Endothelial cell of umbilical vein (primary cell): ENCODE results near the gene RPIA. TPM values are rescaled to one million over a fixed set of nuclear protein-coding genes. Genes with fewer than 3 reads are reported as not detected.

Source experiments
- BruUV-seq: library from RNA; stranded (reverse); fragments of 400-500 nt; replicated peaks from 2 replicates; lab custom pipeline; 2021; lab: Mats Ljungman, UMichigan
- CTCF ChIA-PET: fragments of 300-600, 350-600 bp; sonication (Branson Sonifier 250); formaldehyde crosslinking; loops from one replicate; lab custom pipeline; 2021; ENCODE audit warnings: antibody characterized with exemption, inconsistent platforms; lab: Charles Lee
- POLR2A ChIA-PET: fragments of 300-600, 350-600 bp; sonication (Branson Sonifier 250); formaldehyde crosslinking; loops from one replicate; lab custom pipeline; 2021; ENCODE audit warnings: antibody characterized with exemption, inconsistent platforms; lab: Charles Lee
- DNase-seq: peaks from one replicate; pipeline ENCODE4 v3.0.0-alpha.2; 2011; ENCODE audit warnings: low read depth, low spot score
- FAIRE-seq: peaks from 2 replicates; lab custom pipeline; 2011; peaks lifted over from hg19 to GRCh38; lab: Jason Lieb, UNC
- H2AFZ ChIP-seq: 2 replicates; pipeline ENCODE4 v1.6.0; 2012; ENCODE audit warnings: low read depth, low read length, control low read depth, inconsistent platforms
- H3K27ac ChIP-seq: 2 replicates; pipeline ENCODE4 v1.5.1; 2011; ENCODE audit warnings: low read depth, mild to moderate bottlenecking, control low read depth, low read length, moderate library complexity; ENCODE audit not compliant: insufficient read depth
- H3K27me3 ChIP-seq, 2 experiments: 2 replicates each; pipeline versions ENCODE4 v1.6.0 to v1.6.1; 2011; ENCODE audit warnings: low read length in 2 of 2, mixed read lengths in 1 of 2; ENCODE audit not compliant: control insufficient read depth in 2 of 2, insufficient read depth in 2 of 2
- H3K36me3 ChIP-seq, 2 experiments: 2 replicates in 1 of 2; 3 replicates in 1 of 2; pipeline ENCODE4 v1.5.1; 2011; ENCODE audit warnings: low read length in 2 of 2, mild to moderate bottlenecking in 1 of 2, moderate library complexity in 1 of 2; ENCODE audit not compliant: control insufficient read depth in 2 of 2, insufficient read depth in 2 of 2; ENCODE audit errors: extremely low read depth in 1 of 2
- H3K4me1 ChIP-seq: 3 replicates; pipeline ENCODE4 v1.5.1; 2011; ENCODE audit warnings: mild to moderate bottlenecking, low read length; ENCODE audit not compliant: control insufficient read depth, insufficient read depth; ENCODE audit errors: extremely low read depth
- H3K4me2 ChIP-seq: 2 replicates; pipeline ENCODE4 v1.6.1; 2011; ENCODE audit warnings: low read length, control low read depth, mixed read lengths; ENCODE audit not compliant: insufficient read depth
- H3K4me3 ChIP-seq, 3 experiments: fragments of 200-600 bp in 1 of 3; sonication (generic), shearing (Covaris generic) in 1 of 3; replicated peaks in 1 of 3; 2 replicates each; pipeline ENCODE4 v1.5.1; 2011 to 2016; ENCODE audit warnings: control low read depth in 3 of 3, low read length in 3 of 3, mild to moderate bottlenecking in 2 of 3, inconsistent platforms in 1 of 3, low read depth in 1 of 3, moderate library complexity in 1 of 3; ENCODE audit not compliant: insufficient read depth in 1 of 3
- H3K79me2 ChIP-seq: 2 replicates; pipeline ENCODE4 v1.6.0; 2012; ENCODE audit warnings: low read length, inconsistent platforms; ENCODE audit not compliant: control insufficient read depth, insufficient read depth
- H3K9ac ChIP-seq: replicated peaks from 2 replicates; pipeline ENCODE3; 2011; ENCODE audit warnings: low read length, control low read depth; ENCODE audit not compliant: insufficient read depth; ENCODE audit errors: extremely low read depth
- H3K9me1 ChIP-seq: replicated peaks from 3 replicates; pipeline ENCODE4 v1.6.0; 2011; ENCODE audit warnings: mild to moderate bottlenecking, low read length; ENCODE audit not compliant: control insufficient read depth, insufficient read depth; ENCODE audit errors: extremely low read depth
- H3K9me3 ChIP-seq: replicated peaks from 2 replicates; pipeline ENCODE4 v1.5.1; 2012; ENCODE audit warnings: low read length, inconsistent platforms; ENCODE audit not compliant: control insufficient read depth, insufficient read depth
- H4K20me1 ChIP-seq: replicated peaks from 2 replicates; pipeline ENCODE3; 2011; ENCODE audit warnings: mild to moderate bottlenecking, low read length; ENCODE audit not compliant: control insufficient read depth, insufficient read depth; ENCODE audit errors: extremely low read depth
- CTCF ChIP-seq, 2 donors: IDR thresholded peaks; 1 replicate in 1 of 2; 2 replicates in 1 of 2; pipeline ENCODE4 v1.5.1; 2011; ENCODE audit warnings: low read length in 2 of 2, mild to moderate bottlenecking in 2 of 2, moderate library complexity in 2 of 2, control low read depth in 1 of 2, inconsistent platforms in 1 of 2, low read depth in 1 of 2; ENCODE audit not compliant: insufficient read depth in 1 of 2; ENCODE audit errors: extremely low read depth in 1 of 2
- EZH2 ChIP-seq: IDR thresholded peaks from 2 replicates; pipeline ENCODE4 v1.6.1; 2012; ENCODE audit warnings: borderline replicate concordance, low read depth, mild to moderate bottlenecking, moderate library complexity, low read length, inconsistent platforms; ENCODE audit not compliant: severe bottlenecking
- FOS ChIP-seq: IDR thresholded peaks from 2 replicates; pipeline ENCODE4 v1.6.1; 2011; ENCODE audit warnings: mild to moderate bottlenecking, low read length, moderate library complexity, borderline replicate concordance; ENCODE audit not compliant: insufficient read depth
- GATA2 ChIP-seq: IDR thresholded peaks from 2 replicates; pipeline ENCODE4 v1.7.0; 2011; ENCODE audit warnings: low read depth, mild to moderate bottlenecking, moderate library complexity, mixed read lengths, low read length; ENCODE audit not compliant: insufficient read length, insufficient read depth
- JUN ChIP-seq: IDR thresholded peaks from 2 replicates; pipeline ENCODE4 v1.6.1; 2011; ENCODE audit warnings: borderline replicate concordance, low read depth; ENCODE audit not compliant: insufficient read length, insufficient read depth
- MAX ChIP-seq: IDR thresholded peaks from 2 replicates; pipeline ENCODE4 v1.6.1; 2011; ENCODE audit not compliant: insufficient read depth, insufficient read length
- MYC ChIP-seq: IDR thresholded peaks from one replicate; pipeline ENCODE4 v1.6.1; 2011; ENCODE audit warnings: mild to moderate bottlenecking, low read depth, low read length
- POLR2AphosphoS5 ChIP-seq: IDR thresholded peaks from 2 replicates; pipeline ENCODE4 v1.6.1; 2012; ENCODE audit warnings: low read depth, mild to moderate bottlenecking, control low read depth, low read length, moderate library complexity; ENCODE audit not compliant: insufficient read depth
- dilution Hi-C: fragments of 300-500 bp; cut with MboI; formaldehyde crosslinking; loops from one replicate; pipeline ENCODE4 v1.15.0; 2019; ENCODE audit warnings: low sequenced_read_pairs; ENCODE audit not compliant: extremely low pct_ligation_motif_present
- intact Hi-C: fragments of 100-400 bp; cut with micrococcal nuclease; formaldehyde crosslinking; loops from one replicate; pipeline ENCODE4 v1.10.0; 2022
- polyA plus RNA-seq, 4 experiments: library from polyadenylated mRNA; depleted of rRNA in 3 of 4; stranded (reverse) in 3 of 4; unstranded in 1 of 4; fragments of >200 nt; gene quantifications; 2 replicates each; pipeline versions ENCODE4 v1.2.1 to v1.2.3, GENCODE V29; 2011 to 2012; ENCODE audit warnings: missing spikeins in 1 of 4
- total RNA-seq: library from RNA; stranded (reverse); gene quantifications from 2 replicates; pipeline ENCODE4 v1.2.3, GENCODE V29; 2021

Gene RPIA
- total and polyA plus RNA-seq, 2 donors (not counting 3 experiments of a cell fraction or from before 2014, with no cell fraction given), result 15.7 to 30.3 TPM

- intact Hi-C loops, result loop anchor here (5.0 kb wide), 1 partner anchor 63 kb away; no protein-coding TSS in a partner anchor
- no peak for DNase-seq
- no TSS peak for BruUV-seq
- Histone ChIP-seq H3K27ac (no peak overlapping the region), H3K27me3 (peaks cover 2 to 11% of the 10 kb centered on the region in 2 experiments), H3K4me2 (no peak overlapping the region), H3K9me1 (no peaks in the 10 kb centered on the region), H3K79me2 (no peaks in the 10 kb centered on the region), H3K4me1 (peaks cover 8% of the 10 kb centered on the region), H3K36me3 (no peaks in the 10 kb centered on the region), H3K9ac (no peak overlapping the region), H2AFZ (no peak overlapping the region), H3K4me3 (no peak overlapping the region), H3K9me3 (no peaks in the 10 kb centered on the region), H4K20me1 (no peaks in the 10 kb centered on the region)
- ChIA-PET POLR2A (no interaction called here), CTCF (no interaction called here)
- no peak for FAIRE-seq
- dilution Hi-C loops, result no loop called here
- TF ChIP-seq GATA2 (no peak), MAX (no peak), MYC (no peak), POLR2AphosphoS5 (no peak), FOS (no peak)
These were observed 72.8 kb downstream of the RPIA start for GRCh38 chr2:88764141-88764849.

- peaks cover 2 to 11% of the 10 kb centered on the region in 2 experiments for H3K27me3 ChIP-seq
- DNase-seq (no peak), FAIRE-seq (no peak)
- H3K36me3 ChIP-seq, result no peaks in the 10 kb centered on the region
- H3K4me3 ChIP-seq, result no peak overlapping the region
- H3K4me1 ChIP-seq, result peaks cover 8% of the 10 kb centered on the region
- no TSS peak for BruUV-seq
- no peaks in the 10 kb centered on the region for H3K9me1 ChIP-seq
- no peak overlapping the region for H3K27ac ChIP-seq
- intact Hi-C loops, result loop anchor here (5.0 kb wide), 1 partner anchor 62 kb away; no protein-coding TSS in a partner anchor
- H3K4me2 ChIP-seq, result no peak overlapping the region
- POLR2A ChIA-PET, result no interaction called here
- TF ChIP-seq CTCF (IDR thresholded peaks at IDR 0.05; ENCODE audit: extremely low read depth in 1 of 2, insufficient read depth in 1 of 2, low read depth in 1 of 2, low read length in 2 of 2) (no peak), JUN (no peak), MAX (no peak), EZH2 (no peak), MYC (no peak)
- CTCF ChIA-PET, result no interaction called here
- no peaks in the 10 kb centered on the region for H3K9me3 ChIP-seq
- H4K20me1 ChIP-seq, result no peaks in the 10 kb centered on the region
- H3K79me2 ChIP-seq, result no peaks in the 10 kb centered on the region
- dilution Hi-C loops, result no loop called here
- no peak overlapping the region for H3K9ac ChIP-seq
- peak overlapping the region; percentile 76 for H2AFZ ChIP-seq
These were observed 73.3 kb downstream of the RPIA start for GRCh38 chr2:88764850-88765153.
